COLO668 (cell line): ENCODE results near the gene DHRS4L2.
A peak's percentile ranks its signal among the peaks of the same experiment; 100 is the strongest.
"Not testable (repeated sequence)": the region's sequence is repeated elsewhere in the genome, so short reads cannot be mapped to it uniquely, and the experiment has no call there.

ENCODE experiments used
- DNase-seq: peaks from one replicate; lab custom pipeline; 2025; ENCODE audit not compliant: unreplicated experiment; lab: John Stamatoyannopoulos, UW

DHRS4L2 gene

DNA sequence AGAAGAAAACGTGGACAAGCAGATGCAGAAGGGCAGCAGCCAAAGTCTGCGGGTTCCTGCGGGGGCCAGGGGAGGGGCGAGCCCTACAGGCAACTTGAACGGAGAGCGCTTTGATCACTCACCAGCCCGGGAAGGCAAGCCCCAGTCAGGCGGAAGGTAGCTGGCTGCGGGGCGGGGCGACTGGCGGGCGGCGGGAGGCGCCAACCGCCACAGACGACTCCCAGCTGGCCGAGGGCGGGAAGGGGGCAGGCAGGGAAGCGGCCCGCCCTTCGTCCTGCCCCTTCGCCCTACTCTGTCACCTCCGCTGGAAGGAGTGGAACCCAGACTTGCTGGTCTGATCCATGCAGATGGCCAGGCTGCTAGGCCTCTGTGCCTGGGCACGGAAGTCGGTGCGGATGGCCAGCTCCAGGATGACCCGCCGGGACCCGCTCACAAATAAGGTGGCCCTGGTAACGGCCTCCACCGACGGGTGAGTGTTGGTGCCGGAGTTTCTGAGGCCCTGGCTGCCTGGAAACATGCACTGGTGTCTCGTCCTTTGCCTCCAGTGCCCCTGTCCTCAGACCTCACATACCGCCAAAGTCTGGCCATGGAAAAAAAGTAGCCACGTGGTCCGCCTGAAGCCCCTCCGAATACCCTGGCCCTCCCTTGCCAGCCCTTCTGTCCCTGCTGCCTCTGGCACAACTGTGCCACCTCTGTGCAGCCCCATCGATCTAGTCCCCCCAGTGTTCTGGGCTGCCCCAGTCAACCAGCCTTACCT lies at the start of gene DHRS4L2:
Gene DHRS4L2, plus strand, starts transcription at position 323 of the 757 bp plus-strand sequence. Its CDS starts 19 bp downstream, at position 342.
- DNase-seq, result peak; percentile 86

DNA sequence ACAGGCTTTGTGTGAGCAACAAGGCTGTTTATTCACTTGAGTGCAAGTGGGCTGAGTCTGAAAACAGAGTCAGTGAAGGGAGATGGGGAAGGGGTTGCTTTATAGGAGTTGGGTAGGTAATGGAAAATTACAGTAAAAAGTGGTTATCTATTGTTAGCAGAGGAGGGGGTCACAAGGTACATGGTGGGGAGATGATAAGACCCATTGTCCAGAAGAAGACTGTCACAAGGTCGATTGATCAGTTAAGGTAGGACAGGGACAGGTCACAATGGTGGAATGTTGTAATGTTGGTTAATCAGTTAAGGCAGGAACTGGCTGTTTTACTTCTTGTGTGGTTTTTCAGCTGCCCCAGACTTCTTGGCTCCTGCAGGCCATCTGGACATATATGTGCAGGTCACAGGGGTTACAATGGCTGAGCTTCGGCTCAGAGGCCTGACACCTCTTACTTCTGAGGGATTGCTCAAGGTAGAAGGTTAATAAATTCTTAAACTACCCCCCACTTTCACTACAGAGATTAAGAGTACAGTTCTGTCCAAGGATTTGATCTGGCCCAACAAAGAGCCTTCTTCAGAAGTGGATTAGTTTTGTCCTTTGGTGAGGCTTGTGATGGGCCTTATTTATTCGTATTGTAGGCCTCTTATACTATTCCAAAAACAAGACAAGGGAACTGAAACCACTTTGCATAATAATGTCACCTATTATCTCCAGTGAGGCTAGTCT lies 49.0 kb upstream of the DHRS4L2 start:
- no peak for DNase-seq

DNA sequence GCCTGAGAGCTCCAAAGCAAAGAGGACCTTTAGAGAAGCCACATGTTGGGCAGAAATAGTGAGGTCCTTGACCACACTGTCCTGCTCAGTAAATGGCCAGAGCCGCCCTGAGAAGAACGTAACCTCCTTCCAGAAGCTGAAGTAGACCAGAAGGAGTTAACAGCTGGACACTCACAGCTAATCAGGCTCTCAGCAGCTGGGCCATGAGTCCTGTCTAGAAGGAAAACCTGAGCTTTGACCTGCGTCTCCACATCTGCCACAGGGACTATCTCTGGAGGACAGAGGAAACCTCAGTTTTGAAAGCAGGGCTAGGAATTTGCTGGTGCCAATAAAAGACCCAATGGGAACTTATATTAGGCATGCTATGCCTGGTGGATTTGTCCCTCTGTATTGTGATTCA lies 47.5 kb upstream of the DHRS4L2 start:
- DNase-seq, result no peak

DNA sequence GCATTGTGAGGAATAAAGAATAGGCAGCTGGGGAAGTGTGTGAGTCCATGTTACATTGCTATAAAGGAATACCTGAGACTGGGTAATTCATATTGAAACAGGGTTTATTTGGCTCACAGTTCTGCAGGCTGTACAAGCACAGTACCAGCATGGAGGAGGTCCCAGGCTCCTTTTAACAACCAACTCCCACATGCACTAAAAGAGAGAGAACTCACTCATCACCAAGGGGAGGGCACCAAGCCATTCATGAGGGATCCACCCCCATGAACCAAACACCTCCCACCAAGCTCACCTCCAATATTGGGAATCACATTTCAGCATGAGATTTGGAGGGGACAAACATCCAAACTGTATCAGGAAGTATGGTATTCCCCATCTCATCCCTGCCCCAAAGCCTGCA lies 47.1 kb upstream of the DHRS4L2 start:
- no peak for DNase-seq

DNA sequence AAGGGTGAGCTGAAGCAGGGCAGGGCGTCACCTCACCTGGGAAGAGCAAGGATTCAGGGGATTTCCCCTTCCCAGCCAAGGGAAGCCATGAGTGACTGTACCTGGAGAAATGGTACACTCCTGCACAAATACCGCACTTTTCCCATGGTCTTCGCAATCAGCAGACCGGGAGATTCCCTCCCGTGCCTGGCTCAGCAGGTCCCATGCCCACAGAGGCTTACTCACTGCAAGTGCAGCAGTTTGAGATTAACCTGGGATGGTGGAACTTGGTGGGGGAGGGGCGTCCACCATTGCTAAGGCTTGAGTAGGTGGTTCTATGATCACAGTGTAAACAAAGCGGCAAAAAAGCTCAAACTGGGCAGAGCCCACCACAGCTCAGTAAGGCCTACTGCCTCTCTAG lies 46.1 kb upstream of the DHRS4L2 start:
- DNase-seq, result peak; percentile 15

DNA sequence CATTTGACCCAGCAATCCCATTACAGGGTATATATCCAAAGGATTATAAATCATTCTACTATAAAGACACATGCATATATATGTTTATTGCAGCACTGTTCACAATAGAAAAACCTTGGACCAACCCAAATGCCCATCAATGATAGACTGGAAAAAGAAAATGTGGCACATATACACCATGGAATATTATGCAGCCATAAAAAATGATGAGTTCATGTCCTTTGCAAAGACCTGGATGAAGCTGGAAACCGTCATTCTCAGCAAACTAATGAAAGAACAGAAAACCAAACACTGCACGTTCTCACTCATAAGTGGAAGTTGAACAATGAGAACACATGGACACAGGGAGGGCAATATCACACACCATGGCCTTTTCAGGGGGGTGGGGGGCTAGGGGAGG lies 39.7 kb upstream of the DHRS4L2 start:
- not testable (repeated sequence) for DNase-seq

DNA sequence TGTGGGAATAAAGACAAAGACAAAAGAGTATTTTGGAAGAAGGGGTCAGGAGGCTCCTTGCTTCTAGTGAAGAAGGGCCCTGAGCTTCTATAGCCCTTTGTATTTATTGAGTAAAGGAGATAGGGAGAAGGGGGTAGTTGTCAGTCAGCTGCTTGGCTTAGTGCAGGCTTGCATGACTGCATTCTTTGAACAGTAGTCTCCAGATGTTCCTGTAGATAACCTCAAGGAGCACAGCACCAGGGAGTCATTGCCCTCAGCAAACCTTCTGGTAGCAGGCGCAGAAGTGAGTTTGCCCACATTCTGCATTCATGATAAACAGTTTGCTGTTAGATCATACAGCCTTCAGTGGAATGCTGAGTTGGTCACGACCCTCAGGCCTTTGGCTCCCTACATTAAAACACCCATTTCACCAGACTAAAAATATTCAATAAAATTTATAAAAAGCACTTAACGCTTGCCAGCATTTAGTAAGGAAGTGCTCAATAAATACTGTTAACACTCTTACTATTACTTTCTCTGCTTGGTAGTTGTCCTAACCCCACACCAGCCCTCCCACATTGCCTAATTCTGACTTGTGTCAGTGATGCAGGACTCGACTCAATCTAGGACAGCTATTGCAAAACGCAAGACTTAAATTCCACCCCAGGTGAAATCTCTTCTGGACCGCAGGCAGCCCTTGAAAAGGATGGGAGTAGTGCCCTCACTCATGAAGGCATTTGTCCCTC lies 38.2 kb upstream of the DHRS4L2 start:
- DNase-seq, result no peak

DNA sequence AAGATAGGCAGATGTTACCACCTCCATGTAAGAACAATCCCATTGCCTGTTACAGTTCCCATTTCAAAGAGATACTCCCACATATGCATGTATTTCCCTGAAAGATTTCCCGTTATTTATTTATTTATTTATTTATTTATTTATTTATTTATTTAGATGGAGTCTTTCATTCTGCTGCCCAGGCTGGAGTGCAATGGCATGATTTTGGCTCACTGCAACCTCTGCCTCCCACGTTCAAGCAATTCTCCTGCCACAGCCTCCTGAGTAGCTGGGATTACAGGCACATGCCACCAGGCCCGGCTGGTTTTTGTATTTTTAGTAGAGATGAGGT lies 37.6 kb upstream of the DHRS4L2 start:
- DNase-seq, result not testable (repeated sequence)

DNA sequence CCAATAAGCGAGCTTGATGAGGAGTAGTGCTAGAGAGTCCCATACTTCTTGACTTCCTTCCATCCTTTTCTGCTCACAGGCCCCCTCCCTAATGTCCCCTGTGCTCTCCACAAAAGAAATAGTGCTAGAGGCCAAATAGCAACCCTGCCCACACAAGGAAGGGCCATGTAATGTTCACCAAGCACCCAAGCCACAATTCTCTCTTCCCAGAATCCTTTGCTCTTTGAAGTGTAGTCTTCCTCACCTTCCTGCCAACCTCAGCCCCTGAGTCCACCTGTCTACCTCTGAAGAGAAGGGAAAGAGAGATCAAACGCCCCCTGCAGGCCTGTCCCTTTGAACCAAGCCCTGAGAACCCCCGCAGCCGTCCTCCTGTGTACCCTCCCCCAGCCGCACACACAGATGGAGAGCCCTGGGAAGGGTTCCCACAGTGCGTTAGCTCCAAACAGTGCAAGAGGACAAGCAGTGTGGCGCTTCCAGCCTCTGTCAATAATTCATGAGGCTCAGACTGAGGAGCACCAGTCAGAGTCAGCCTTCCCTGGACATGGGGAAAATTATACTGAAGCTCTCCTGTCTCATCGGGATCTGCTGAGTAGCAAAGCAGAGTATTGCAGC lies 37.0 kb upstream of the DHRS4L2 start:
- DNase-seq, result peak; percentile 21

DNA sequence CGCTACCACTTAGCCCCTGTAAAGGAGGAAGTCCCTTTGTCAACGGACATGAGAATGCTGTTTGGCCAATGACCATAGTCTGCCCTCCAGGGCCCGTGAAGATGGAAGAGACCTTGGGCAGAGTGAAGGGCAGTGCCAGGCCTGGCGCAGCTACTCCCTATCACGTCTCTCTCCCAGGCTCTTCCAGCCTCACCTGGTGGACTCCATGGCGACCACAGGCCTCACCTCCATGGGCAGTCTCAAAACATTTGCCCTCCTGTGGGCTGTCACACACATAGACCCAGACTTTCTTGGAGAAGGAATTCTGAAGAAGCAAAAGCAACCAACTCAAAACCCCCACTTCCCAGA lies 35.6 kb upstream of the DHRS4L2 start:
- peak; percentile 53 for DNase-seq

DNA sequence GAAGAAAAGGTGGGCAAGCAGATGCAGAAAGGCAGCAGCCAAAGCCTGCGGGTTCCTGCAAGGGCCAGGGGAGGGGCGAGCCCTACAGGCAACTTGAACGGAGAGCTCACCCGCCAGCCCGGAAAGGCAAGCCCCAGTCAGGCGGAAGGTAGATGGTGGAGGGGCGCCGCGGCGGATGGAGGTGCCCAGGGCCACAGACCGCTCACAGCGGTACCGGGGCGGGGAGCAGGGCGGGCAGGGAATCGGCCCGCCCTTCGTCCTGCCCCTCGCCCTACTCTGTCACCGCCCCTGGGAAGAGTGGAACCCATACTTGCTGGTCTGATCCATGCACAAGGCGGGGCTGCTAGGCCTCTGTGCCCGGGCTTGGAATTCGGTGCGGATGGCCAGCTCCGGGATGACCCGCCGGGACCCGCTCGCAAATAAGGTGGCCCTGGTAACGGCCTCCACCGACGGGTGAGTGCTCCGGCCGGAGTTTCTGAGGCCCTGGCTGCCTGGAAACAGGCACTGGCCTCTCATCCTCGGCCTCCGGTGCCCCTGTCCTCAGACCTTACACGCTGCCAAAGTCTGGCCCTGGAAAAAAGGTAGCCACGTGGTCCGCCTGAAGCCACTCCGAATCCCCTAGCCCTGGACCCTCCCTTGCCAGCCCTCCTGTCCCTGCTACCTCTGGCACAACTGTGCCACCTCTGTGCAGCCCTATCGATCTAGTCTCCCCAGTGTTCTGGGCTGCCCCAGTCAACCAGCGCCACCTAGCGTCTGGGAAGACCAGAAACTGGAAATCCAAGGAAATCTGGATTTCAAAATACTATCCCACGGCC lies 35.1 kb upstream of the DHRS4L2 start, which contains the start of gene DHRS4:
Gene DHRS4, plus strand, starts transcription at position 307 of the 815 bp plus-strand sequence. Its CDS starts 19 bp downstream, at position 326.
- peak; percentile 90 for DNase-seq

DNA sequence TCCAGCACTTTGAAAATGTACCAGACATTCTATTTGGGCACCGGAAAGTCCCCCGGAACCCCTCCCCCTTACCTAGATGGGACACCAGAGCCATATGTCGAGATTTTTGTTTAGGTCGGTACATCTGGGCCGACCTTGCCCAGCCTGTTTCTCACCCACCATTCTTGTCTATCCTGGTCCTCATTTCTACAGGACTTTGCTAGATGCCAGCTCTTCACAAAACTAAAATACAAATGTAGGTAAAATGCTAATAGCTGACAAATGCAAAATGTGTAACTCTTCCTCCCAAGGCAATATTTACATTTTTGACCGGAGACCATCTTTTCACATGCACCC lies 34.5 kb upstream of the DHRS4L2 start:
- not testable (repeated sequence) for DNase-seq

DNA sequence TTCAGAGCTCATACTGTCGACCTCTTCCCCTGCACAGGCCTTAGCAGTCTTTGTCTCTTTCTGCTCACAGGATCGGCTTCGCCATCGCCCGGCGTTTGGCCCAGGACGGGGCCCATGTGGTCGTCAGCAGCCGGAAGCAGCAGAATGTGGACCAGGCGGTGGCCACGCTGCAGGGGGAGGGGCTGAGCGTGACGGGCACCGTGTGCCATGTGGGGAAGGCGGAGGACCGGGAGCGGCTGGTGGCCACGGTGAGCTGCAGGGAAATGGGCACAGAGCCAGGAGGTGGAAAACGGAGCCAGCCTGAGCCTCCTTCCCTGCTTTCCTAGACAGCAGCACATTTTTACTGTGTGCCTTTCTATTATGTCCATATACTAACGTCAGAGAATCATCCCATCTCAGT lies 33.8 kb upstream of the DHRS4L2 start:
- DNase-seq, result peak; percentile 47

DNA sequence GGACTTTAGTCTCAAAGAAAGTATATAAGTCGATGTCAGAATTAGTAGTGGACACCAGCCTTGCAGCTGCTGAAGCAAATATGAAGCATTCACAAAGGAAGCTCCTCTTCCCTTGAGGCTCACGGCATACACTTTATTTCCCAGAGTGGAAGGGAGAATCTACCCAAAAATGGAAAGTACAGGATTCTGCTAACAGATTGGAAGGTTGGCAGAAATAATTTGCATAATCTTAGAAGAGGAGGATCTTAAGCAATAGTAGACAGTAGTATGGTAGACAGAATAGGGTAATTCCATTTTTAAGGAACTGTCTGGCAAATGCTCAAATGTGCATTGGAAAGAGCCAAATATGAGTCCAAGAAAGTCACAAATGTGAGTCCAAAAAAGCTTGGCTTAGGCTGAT lies 32.9 kb upstream of the DHRS4L2 start:
- not testable (repeated sequence) for DNase-seq

DNA sequence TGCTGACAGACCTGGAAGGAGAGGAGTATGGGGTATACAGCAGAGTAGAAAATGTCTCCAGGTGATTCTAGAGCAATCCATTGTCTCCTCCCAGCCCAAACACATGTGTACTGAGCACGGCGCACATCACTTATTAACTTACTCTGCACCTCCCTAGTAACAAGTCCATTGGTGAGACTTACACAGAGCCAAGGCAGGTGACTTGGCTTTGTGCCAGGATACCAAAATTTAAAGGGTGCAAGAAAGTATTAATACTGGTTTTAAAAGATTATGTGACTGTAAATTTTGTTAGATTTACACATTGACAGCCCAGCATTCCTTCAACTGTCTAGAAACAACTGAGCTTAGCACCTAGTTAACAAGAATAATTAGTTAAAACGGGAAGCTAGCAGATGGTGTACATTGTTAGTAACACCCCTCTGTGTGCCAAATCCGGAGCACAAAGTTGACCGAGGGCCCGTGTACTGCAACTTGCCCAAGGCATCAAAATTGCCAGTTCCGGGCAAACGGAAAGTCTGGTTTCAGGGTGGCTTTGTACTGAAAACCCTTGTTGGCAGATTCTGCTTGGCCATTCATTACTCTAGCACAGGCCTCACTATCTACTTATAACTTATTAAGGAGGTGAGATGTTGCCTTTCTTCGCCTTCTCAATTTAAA lies 30.7 kb upstream of the DHRS4L2 start:
- not testable (repeated sequence) for DNase-seq

DNA sequence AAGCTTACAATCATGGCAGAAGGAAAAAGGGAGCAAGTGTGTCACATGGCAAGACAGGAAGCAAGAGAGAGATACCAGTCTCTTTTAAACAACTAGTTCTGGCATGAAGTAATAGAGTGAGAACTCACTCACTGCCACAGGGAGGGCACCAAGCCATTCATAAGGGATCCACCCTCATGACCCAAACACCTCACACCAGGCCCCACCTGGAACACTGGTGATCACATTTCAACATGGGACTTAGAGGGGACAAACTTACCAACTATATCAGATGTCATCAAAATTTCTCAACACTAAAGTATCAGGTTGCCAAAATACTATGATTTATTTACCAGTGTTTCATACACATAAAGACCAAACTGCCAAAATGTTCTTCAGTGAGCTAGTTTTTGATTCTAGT lies 27.8 kb upstream of the DHRS4L2 start:
- DNase-seq, result not testable (repeated sequence)

DNA sequence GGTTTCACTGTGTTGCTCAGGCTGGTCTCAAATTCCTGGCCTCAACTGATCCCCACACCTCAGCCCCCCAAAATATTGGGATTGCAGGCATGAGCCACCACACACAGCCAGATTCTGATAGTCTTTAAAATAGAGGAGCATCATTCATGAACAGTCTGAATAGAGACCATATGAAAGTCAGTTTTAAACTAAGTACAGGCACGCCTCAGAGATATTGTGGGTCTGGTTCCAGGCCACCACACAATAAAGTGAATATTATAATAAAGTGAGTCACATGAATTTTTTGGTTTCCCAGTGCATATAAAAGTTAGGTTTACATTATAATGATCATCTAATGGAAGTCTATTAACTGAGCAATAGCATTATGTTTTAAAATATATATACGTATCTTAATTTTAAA lies 27.0 kb upstream of the DHRS4L2 start:
- not testable (repeated sequence) for DNase-seq

DNA sequence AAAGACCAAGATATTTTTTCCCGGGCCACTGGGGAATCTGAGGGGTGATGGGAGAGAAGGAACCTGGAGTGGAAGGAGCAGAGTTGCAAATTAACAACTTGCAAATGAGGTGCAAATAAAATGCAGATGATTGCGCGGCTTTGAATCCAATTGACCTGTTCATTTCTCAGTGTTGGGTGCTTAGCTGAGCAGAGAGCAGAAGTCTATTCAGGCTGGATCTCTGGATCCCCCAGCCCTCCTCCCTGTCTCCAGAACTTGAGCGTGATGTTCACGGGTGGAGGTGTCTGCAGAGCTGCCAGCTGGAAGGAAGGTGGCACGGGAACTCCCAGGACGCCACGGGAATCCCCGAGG lies 19.6 kb upstream of the DHRS4L2 start:
- DNase-seq, result not testable (repeated sequence)

DNA sequence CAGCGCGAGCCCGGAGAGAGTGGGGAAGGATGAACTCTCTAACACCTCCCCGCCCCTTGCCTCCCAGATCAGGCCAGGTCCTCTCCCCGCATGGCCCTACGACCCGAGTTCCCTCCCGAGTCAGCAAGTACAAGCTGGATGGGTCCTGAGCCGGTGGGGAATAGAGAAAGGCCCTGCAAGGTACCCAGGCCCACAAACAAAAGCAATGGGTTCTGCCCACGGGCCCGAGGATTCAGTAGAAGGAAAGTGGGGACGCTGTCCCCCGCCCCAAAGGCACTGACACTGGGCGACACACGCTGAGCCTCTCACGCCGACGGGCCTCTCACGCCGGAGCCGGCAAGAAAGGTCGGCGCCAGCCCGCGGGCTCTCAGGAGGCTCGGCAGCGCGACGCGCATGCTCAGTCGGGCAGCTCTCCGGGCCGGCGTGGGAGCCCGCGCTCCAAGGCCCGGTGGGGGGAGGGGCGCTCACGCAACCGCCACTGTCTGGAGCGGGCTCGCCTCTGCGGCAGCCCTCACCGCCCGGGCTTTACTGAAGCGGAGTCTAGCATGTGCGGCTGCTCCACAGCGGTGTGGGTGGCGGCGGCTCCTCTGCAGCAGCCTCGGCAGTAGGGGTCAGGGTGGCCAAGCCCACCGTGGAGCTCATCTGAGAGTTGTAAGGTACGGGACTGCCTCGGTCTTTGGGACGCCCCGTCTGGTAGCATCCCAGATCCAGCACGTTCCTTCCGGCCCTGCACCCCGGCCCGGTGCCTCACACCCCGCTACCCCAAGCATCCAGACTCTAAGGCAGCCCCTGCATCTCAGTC lies 19.0 kb upstream of the DHRS4L2 start:
- peak; percentile 85 for DNase-seq

DNA sequence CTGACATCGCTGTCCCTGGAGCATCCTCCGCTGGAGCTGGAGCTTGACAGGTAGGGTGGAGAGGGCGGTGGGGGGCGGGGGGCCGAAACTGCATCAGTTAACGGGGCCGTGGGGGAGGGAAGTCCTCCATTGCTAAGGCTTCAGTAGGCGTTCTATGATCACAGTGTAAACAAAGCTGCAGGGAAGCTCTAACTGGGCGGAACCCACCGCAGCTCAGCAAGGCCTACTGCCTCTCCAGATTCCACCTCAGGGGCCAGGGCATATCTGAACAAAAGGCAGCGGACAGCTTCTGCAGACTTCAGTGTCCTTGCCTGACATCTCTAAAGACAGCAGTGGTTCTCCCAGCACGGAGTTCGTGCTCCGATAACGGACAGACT lies 18.5 kb upstream of the DHRS4L2 start:
- peak; percentile 21 for DNase-seq
